Osteoblast (primary cell): ENCODE results near the gene CEP89. TPM values are rescaled to one million over a fixed set of nuclear protein-coding genes. Genes with fewer than 3 reads are reported as not detected.
A peak's percentile ranks its signal among the peaks of the same experiment; 100 is the strongest.

Source experiments
- DNase-seq: peaks from one replicate; pipeline ENCODE4 v3.0.0; 2011; ENCODE audit warnings: low spot score, mixed read lengths; ENCODE audit not compliant: insufficient read length; ENCODE audit errors: missing footprints
- H2AFZ ChIP-seq: 2 replicates; pipeline ENCODE4 v1.6.0; 2011; ENCODE audit warnings: mild to moderate bottlenecking, low read length
- H3K27ac ChIP-seq: 2 replicates; pipeline ENCODE4 v1.5.1; 2011; ENCODE audit warnings: mild to moderate bottlenecking, low read depth, low read length, moderate library complexity
- H3K27me3 ChIP-seq: 2 replicates; pipeline ENCODE4 v1.6.0; 2012; ENCODE audit warnings: mild to moderate bottlenecking, control low read depth, inconsistent platforms, low read length, moderate library complexity; ENCODE audit not compliant: insufficient read depth
- H3K36me3 ChIP-seq: 2 replicates; pipeline ENCODE4 v1.5.1; 2011; ENCODE audit warnings: mild to moderate bottlenecking, low read length, control low read depth, moderate library complexity; ENCODE audit not compliant: insufficient read depth
- H3K4me1 ChIP-seq: 2 replicates; pipeline ENCODE4 v1.5.1; 2011; ENCODE audit warnings: mild to moderate bottlenecking, low read length, control low read depth, moderate library complexity; ENCODE audit not compliant: insufficient read depth
- H3K4me2 ChIP-seq: 2 replicates; pipeline ENCODE4 v1.6.0; 2011; ENCODE audit warnings: mild to moderate bottlenecking, low read length; ENCODE audit not compliant: insufficient read depth
- H3K4me3 ChIP-seq: fragments of 200-600 bp; sonication (generic); 3 replicates; pipeline ENCODE4 v1.5.1; 2012; ENCODE audit warnings: mild to moderate bottlenecking, low read length, inconsistent platforms; ENCODE audit not compliant: insufficient read depth
- H3K79me2 ChIP-seq: 2 replicates; pipeline ENCODE4 v1.6.0; 2012; ENCODE audit warnings: mild to moderate bottlenecking, low read length, control low read depth, inconsistent platforms; ENCODE audit not compliant: insufficient read depth
- H3K9me3 ChIP-seq: 2 replicates; pipeline ENCODE4 v1.5.1; 2011; ENCODE audit warnings: low read depth, low read length, control low read depth
- H4K20me1 ChIP-seq: 2 replicates; pipeline ENCODE4 v1.6.0; 2012; ENCODE audit warnings: mild to moderate bottlenecking, low read length, control low read depth; ENCODE audit not compliant: insufficient read depth
- CTCF ChIP-seq: IDR thresholded peaks from 2 replicates; pipeline ENCODE4 v1.5.1; 2011; ENCODE audit warnings: mild to moderate bottlenecking, low read depth, low read length, moderate library complexity; ENCODE audit errors: extremely low read depth
- total RNA-seq: library from RNA; depleted of rRNA; stranded (reverse); fragments of >200 nt; gene quantifications from 2 replicates; pipeline ENCODE4 v1.2.3, GENCODE V29; 2012

The CEP89 gene
- total RNA-seq, 1 donor = 18.5 TPM

DNA sequence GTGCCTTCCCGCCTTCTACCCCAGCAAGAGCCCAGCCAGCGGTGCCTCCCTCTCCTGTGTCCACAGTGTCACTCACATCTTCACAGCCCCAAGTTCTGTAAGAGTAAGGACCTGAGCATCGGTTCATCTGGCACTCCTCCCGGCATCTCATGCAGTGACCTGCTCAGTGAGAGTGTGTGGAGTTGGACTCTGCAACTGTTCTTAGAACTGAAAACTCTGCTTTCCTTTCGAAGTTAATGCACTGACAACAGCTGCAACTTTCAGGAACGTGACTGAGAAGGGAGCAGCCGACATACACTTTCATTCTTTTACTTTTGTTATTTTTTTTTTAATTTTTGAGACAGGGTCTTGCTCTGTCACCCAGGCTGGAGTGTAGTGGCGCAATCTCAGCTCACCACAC is 41.2 kb downstream of the CEP89 start:
- H3K27ac ChIP-seq = no peak overlapping the region
- no peaks in the 10 kb centered on the region for H3K27me3 ChIP-seq
- H3K79me2 ChIP-seq = no peaks in the 10 kb centered on the region
- H3K4me1 ChIP-seq = no peaks in the 10 kb centered on the region
- H3K36me3 ChIP-seq = peaks cover 45% of the 10 kb centered on the region
- no peaks in the 10 kb centered on the region for H3K9me3 ChIP-seq
- no peaks in the 10 kb centered on the region for H4K20me1 ChIP-seq
- TF ChIP-seq CTCF = no peak
- no peak overlapping the region for H2AFZ ChIP-seq
- no peak for DNase-seq
- no peak overlapping the region for H3K4me3 ChIP-seq
- no peak overlapping the region for H3K4me2 ChIP-seq

GRCh38 chr19:32928806-32929205 is 43.0 kb downstream of the CEP89 start:
- Histone ChIP-seq H3K4me3 (no peak overlapping the region), H3K9me3 (no peaks in the 10 kb centered on the region), H3K27me3 (no peaks in the 10 kb centered on the region), H3K4me1 (no peaks in the 10 kb centered on the region), H3K4me2 (no peak overlapping the region), H3K79me2 (no peaks in the 10 kb centered on the region), H2AFZ (no peak overlapping the region), H3K36me3 (peaks cover 36% of the 10 kb centered on the region), H3K27ac (no peak overlapping the region), H4K20me1 (no peaks in the 10 kb centered on the region)
- no peak for DNase-seq
- TF ChIP-seq CTCF = no peak

- Histone ChIP-seq H3K4me3 (no peak overlapping the region), H3K9me3 (no peaks in the 10 kb centered on the region), H3K36me3 (peaks cover 24% of the 10 kb centered on the region), H3K27me3 (no peaks in the 10 kb centered on the region), H4K20me1 (no peaks in the 10 kb centered on the region), H3K4me2 (no peak overlapping the region), H2AFZ (no peak overlapping the region), H3K4me1 (no peaks in the 10 kb centered on the region), H3K27ac (no peak overlapping the region), H3K79me2 (no peaks in the 10 kb centered on the region)
- peak; percentile 73 for DNase-seq
- TF ChIP-seq CTCF = no peak
These were observed 47.6 kb downstream of the CEP89 start for GRCh38 chr19:32924200-32924599.

DNA sequence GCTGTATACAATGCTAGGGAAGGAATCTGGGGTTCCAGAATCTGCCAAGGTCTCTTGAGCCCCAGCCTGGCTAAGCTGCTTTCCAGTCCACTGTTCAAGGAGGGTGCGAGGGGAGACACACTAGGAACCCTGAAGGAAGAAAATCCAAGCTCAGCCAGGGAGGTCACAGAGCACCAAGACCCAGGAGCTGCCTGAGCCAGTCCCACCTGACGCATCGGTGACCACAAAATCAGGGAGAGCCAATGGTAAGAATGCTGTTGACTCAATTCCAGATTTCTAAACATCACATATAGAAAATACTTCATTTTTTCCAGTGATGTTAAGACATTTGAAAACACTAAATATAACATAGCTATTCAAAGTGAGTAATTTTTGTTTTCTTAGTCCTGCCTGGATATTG is 50.1 kb downstream of the CEP89 start:
- no peak overlapping the region for H3K27ac ChIP-seq
- H3K4me1 ChIP-seq = no peaks in the 10 kb centered on the region
- H2AFZ ChIP-seq = no peak overlapping the region
- no peak for TF ChIP-seq CTCF
- H3K4me3 ChIP-seq = no peak overlapping the region
- no peaks in the 10 kb centered on the region for H3K79me2 ChIP-seq
- H3K36me3 ChIP-seq = peaks cover 26% of the 10 kb centered on the region
- no peak overlapping the region for H3K4me2 ChIP-seq
- H3K9me3 ChIP-seq = no peaks in the 10 kb centered on the region
- DNase-seq = no peak
- no peaks in the 10 kb centered on the region for H4K20me1 ChIP-seq
- H3K27me3 ChIP-seq = no peaks in the 10 kb centered on the region
